OCI-LY7 (cell line): ENCODE data around the gene CCDC170.

Experiments
- CTCF ChIP-seq: fragments of 200-600 bp; sonication (generic); conservative IDR thresholded peaks from 2 replicates; pipeline ENCODE4 v1.5.1; 2014; ENCODE audit warnings: mild to moderate bottlenecking, antibody characterized with exemption, low read length, moderate library complexity, mixed read lengths
- EZH2phosphoT487 ChIP-seq: fragments of 200-600 bp; sonication (generic); IDR thresholded peaks from 2 replicates; pipeline ENCODE4 v1.6.1; 2018; ENCODE audit warnings: low read depth, borderline replicate concordance, mild to moderate bottlenecking, mixed run types, antibody characterized with exemption, low read length, moderate library complexity, mixed read lengths

DNA sequence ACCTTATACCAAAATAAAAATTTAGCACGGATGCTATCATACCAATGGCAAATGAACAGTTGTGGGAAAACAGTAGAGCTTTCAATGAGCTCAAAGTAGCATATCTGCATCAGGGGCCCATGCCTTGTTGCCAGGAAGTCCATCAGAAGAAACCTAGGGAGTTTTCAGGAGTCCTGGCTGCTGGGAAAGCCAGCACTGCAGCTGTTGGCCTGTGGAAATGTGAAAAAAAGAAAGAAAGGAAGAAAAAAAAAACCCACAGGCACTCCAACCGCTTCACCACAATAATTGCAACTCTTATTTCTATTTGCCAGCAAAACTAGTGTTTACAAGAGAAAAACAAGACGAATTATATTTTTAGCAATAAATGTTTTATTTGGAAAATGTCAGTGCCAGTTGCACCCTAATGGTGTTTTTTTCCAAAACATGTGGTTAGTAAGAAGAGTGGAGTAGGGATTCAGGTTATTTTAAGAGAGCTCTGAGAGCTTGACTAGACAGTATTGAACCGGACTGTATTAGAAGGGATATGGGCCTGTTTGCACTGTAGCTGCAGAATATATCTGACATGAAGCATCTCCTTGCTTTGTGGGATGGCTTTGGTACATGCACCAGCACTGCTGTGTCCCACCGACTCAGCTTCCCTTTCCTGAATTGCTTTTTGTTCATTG, 137.3 kb downstream of the CCDC170 start:
- TF ChIP-seq CTCF: no peak
- TF ChIP-seq EZH2phosphoT487: no peak
